GM19395 (cell line): ENCODE data around the gene ADH1A.
"Not testable (repeated sequence)": the region's sequence is repeated elsewhere in the genome, so short reads cannot be mapped to it uniquely, and the experiment has no call there.

Source experiments
- ATAC-seq: cut with Tn5 transposase; IDR thresholded peaks from one replicate; pipeline ENCODE4 v1.9.1; 2021; ENCODE audit warnings: mild to moderate bottlenecking, moderate library complexity; ENCODE audit not compliant: unreplicated experiment

Gene ADH1A

GRCh38 chr4:99282731-99283130, 8.1 kb downstream of the ADH1A start:
- ATAC-seq = no peak

GRCh38 chr4:99281261-99281660, 9.5 kb downstream of the ADH1A start:
- ATAC-seq = no peak

GRCh38 chr4:99276417-99276816, 14.4 kb downstream of the ADH1A start:
- no peak for ATAC-seq

- ATAC-seq = no peak
These were observed 14.9 kb downstream of the ADH1A start for GRCh38 chr4:99275885-99276284.

GRCh38 chr4:99275050-99275449, 15.7 kb downstream of the ADH1A start:
- no peak for ATAC-seq

GRCh38 chr4:99273704-99274103, 17.1 kb downstream of the ADH1A start:
- ATAC-seq = no peak

GRCh38 chr4:99264927-99265326, 25.9 kb downstream of the ADH1A start:
- ATAC-seq = peak; percentile 65

- no peak for ATAC-seq
These were observed 38.0 kb downstream of the ADH1A start for GRCh38 chr4:99252746-99253145.

- ATAC-seq = no peak
These were observed 42.1 kb downstream of the ADH1A start for GRCh38 chr4:99248714-99249113.

GRCh38 chr4:99235955-99236354, 54.8 kb downstream of the ADH1A start:
- no peak for ATAC-seq

GRCh38 chr4:99234331-99235010, 56.3 kb downstream of the ADH1A start:
- ATAC-seq = no peak

- ATAC-seq = not testable (repeated sequence)
These were observed 57.4 kb downstream of the ADH1A start for GRCh38 chr4:99233397-99233796.

GRCh38 chr4:99228706-99229105, 62.1 kb downstream of the ADH1A start:
- ATAC-seq = not testable (repeated sequence)

GRCh38 chr4:99227646-99228045, 63.1 kb downstream of the ADH1A start:
- ATAC-seq = not testable (repeated sequence)
